ENCODE data around the gene TP53I13. TPM values are rescaled to one million over a fixed set of nuclear protein-coding genes. Genes with fewer than 3 reads are reported as not detected.

The TP53I13 gene
- polyA plus RNA-seq, 2 of the 4 experiments (the other 2 are of a cell fraction) = 27.5 to 57.8 TPM

GRCh38 chr17:29566473-29567303 is 1.8 kb upstream of the TP53I13 start, which contains the start of gene ABHD15:
Gene ABHD15 (minus strand): TSS chr17:29567037. CDS start chr17:29566966, 71 bp downstream.
- Histone ChIP-seq H3K4me3 (peak within 1 kb of the TSS; percentile 62), H3K4me2 (peak within 1 kb of the TSS; percentile 83), H3K4me1 (peaks cover 20% of the 10 kb centered on the region), H3K27ac (peak within 1 kb of the TSS; percentile 92 to 94), H3K9me3 (no peaks in the 10 kb centered on the region)
- under 1% methylated on average over 34 of the region's 94 CpGs for WGBS (ENCODE audit: missing lambda C conversion rate)
- FAIRE-seq (no peak), ATAC-seq (peak; percentile 45 to 57), DNase-seq (ENCODE audit: low read depth in 1 of 2, low spot score in 1 of 2) (peak; percentile 75 to 84)
- POLR2A ChIA-PET = interaction anchor here (0.6 to 4.0 kb wide), 10 partner anchors 9 to 362 kb away, joined by 3 to 21 read pairs (median 4); partner anchors contain the start of gene ANKRD13B
- TF ChIP-seq HOXA7 (CRISPR knock-in tag; IDR thresholded peaks at IDR 0.05) (no peak), NFE2L2 (conservative IDR thresholded peaks at IDR 0.05; ENCODE audit: low read length) (no peak), KDM1A (IDR thresholded peaks at IDR 0.05; ENCODE audit: low read depth) (0 out of 2 replicates have a peak, but pooled peaks have one; percentile 48), BCL3 (IDR thresholded peaks at IDR 0.05) (0 out of 3 replicates have a peak, but pooled peaks have one; percentile 55), RNF2 (IDR thresholded peaks at IDR 0.05; ENCODE audit: borderline replicate concordance, low read depth) (0 out of 2 replicates have a peak, but pooled peaks have one; percentile 31), HEYL (CRISPR knock-in tag; IDR thresholded peaks at IDR 0.05) (no peak), EP300 (IDR thresholded peaks at IDR 0.05) (no peak), CEBPB (IDR thresholded peaks at IDR 0.05) (no peak), JUN (IDR thresholded peaks at IDR 0.05) (peak in 1 of 2 experiments; percentile 65; a peak in 2 of 5 replicates), CHD4 (IDR thresholded peaks at IDR 0.05; ENCODE audit: borderline replicate concordance) (no peak), MYC (IDR thresholded peaks at IDR 0.05; ENCODE audit: borderline replicate concordance, low read length) (0 out of 2 replicates have a peak, but pooled peaks have one; percentile 5), HOXB13 (CRISPR knock-in tag; IDR thresholded peaks at IDR 0.05; ENCODE audit: low read depth) (no peak), NR3C1 (IDR thresholded peaks at IDR 0.05) (no peak), NPAS2 (CRISPR knock-in tag; IDR thresholded peaks at IDR 0.05; ENCODE audit: borderline replicate concordance) (no peak), POLR2A (IDR thresholded peaks at IDR 0.05; ENCODE audit: low read length) (peak; percentile 59), E2F6 (IDR thresholded peaks at IDR 0.05; ENCODE audit: borderline replicate concordance, low read depth) (peak; percentile 18), MAX (IDR thresholded peaks at IDR 0.05) (peak; percentile 9)
- TF ChIP-seq, protein P1, sequence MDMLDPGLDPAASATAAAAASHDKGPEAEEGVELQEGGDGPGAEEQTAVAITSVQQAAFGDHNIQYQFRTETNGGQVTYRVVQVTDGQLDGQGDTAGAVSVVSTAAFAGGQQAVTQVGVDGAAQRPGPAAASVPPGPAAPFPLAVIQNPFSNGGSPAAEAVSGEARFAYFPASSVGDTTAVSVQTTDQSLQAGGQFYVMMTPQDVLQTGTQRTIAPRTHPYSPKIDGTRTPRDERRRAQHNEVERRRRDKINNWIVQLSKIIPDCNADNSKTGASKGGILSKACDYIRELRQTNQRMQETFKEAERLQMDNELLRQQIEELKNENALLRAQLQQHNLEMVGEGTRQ (IDR thresholded peaks at IDR 0.05) = no peak
- CTCF ChIA-PET = interaction anchor here (0.6 to 24.0 kb wide), 24 partner anchors 8 to 453 kb away, joined by 3 to 474 read pairs (median 5); partner anchors contain the start of genes ANKRD13B and CORO6

GRCh38 chr17:29567304-29567553 is 1.3 kb upstream of the TP53I13 start:
- CTCF ChIA-PET = interaction anchor here (0.6 to 24.0 kb wide), 18 partner anchors 8 to 215 kb away, joined by 3 to 474 read pairs (median 6); partner anchors contain the start of genes ANKRD13B and CORO6

More at GRCh38 chr17:29567304-29567553, 1.3 kb upstream of the TP53I13 start:
- POLR2A ChIA-PET = interaction anchor here (0.6 to 4.0 kb wide), 8 partner anchors 9 to 362 kb away, joined by 3 to 21 read pairs (median 4); partner anchors contain the start of gene ANKRD13B
- Histone ChIP-seq H3K4me2 (peak overlapping the region; percentile 83), H3K27ac (peak overlapping the region; percentile 92 to 94), H3K4me1 (peaks cover 20% of the 10 kb centered on the region), H3K4me3 (peak overlapping the region; percentile 62), H3K9me3 (no peaks in the 10 kb centered on the region)
- FAIRE-seq (no peak), ATAC-seq (peak; percentile 5 to 38), DNase-seq (ENCODE audit: low read depth in 1 of 2, low spot score in 1 of 2) (no peak)
- 2% methylated on average over 23 of the region's 27 CpGs for WGBS (ENCODE audit: missing lambda C conversion rate)
- TF ChIP-seq HES2 (IDR thresholded peaks at IDR 0.05) = no peak
- no peak for TF ChIP-seq POLR2A (IDR thresholded peaks at IDR 0.05; ENCODE audit: low read length)
- TF ChIP-seq RARB (CRISPR knock-in tag; IDR thresholded peaks at IDR 0.05) = no peak
- TF ChIP-seq RNF2 (IDR thresholded peaks at IDR 0.05; ENCODE audit: borderline replicate concordance, low read depth) = no peak
- TF ChIP-seq, protein P2, sequence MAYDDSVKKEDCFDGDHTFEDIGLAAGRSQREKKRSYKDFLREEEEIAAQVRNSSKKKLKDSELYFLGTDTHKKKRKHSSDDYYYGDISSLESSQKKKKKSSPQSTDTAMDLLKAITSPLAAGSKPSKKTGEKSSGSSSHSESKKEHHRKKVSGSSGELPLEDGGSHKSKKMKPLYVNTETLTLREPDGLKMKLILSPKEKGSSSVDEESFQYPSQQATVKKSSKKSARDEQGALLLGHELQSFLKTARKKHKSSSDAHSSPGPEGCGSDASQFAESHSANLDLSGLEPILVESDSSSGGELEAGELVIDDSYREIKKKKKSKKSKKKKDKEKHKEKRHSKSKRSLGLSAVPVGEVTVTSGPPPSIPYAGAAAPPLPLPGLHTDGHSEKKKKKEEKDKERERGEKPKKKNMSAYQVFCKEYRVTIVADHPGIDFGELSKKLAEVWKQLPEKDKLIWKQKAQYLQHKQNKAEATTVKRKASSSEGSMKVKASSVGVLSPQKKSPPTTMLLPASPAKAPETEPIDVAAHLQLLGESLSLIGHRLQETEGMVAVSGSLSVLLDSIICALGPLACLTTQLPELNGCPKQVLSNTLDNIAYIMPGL (CRISPR knock-in tag; IDR thresholded peaks at IDR 0.05; ENCODE audit: borderline replicate concordance) = no peak
- TF ChIP-seq PHF8 (IDR thresholded peaks at IDR 0.05; ENCODE audit: borderline replicate concordance, low read depth) = no peak; the same call in 1 of the 2 replicates
- no peak for TF ChIP-seq ZC3H11A (IDR thresholded peaks at IDR 0.05)
- no peak for TF ChIP-seq JUN (IDR thresholded peaks at IDR 0.05)
- no peak for TF ChIP-seq HOXB13 (CRISPR knock-in tag; IDR thresholded peaks at IDR 0.05; ENCODE audit: low read depth)
- no peak for TF ChIP-seq MAX (IDR thresholded peaks at IDR 0.05)
- no peak for TF ChIP-seq EP300 (IDR thresholded peaks at IDR 0.05)
- no peak for TF ChIP-seq TP53 (CRISPR knock-in tag; IDR thresholded peaks at IDR 0.05)

All from A549 (cell line).